Measurements from ENCODE around the gene PTPRD.

- TF ChIP-seq CTCF (IDR thresholded peaks at IDR 0.05; ENCODE audit: insufficient read depth, low read length, poor library complexity, severe bottlenecking) (no peak), EZH2phosphoT487 (conservative IDR thresholded peaks at IDR 0.05; ENCODE audit: low read length) (no peak)
These were observed 848.0 kb downstream of the PTPRD start for GRCh38 chr9:9764821-9765220.
